OCI-LY7 (cell line): ENCODE results near the gene ADAM23. TPM values are rescaled to one million over a fixed set of nuclear protein-coding genes. Genes with fewer than 3 reads are reported as not detected.

Source experiments
- BruUV-seq: library from RNA; stranded (reverse); fragments of 400-500 nt; replicated peaks from 2 replicates; lab custom pipeline; 2021; lab: Mats Ljungman, UMichigan
- CTCF ChIA-PET: fragments of 300-600 bp; sonication (Branson Sonifier 250); formaldehyde crosslinking; loops from one replicate; lab custom pipeline; 2022; ENCODE audit warnings: antibody characterized with exemption; ENCODE audit not compliant: unreplicated experiment; lab: Charles Lee
- POLR2A ChIA-PET: fragments of 300-600 bp; sonication (Branson Sonifier 250); formaldehyde crosslinking; loops from one replicate; lab custom pipeline; 2022; ENCODE audit warnings: antibody characterized with exemption; lab: Charles Lee
- DNase-seq: peaks from one replicate; pipeline ENCODE4 v3.0.0-alpha.2; 2015; ENCODE audit warnings: low spot score
- H2AFZ ChIP-seq: fragments of 200-600 bp; sonication (generic), shearing (Covaris generic); 2 replicates; pipeline ENCODE4 v1.6.1; 2014; ENCODE audit warnings: mild to moderate bottlenecking, antibody characterized with exemption, low read length, moderate library complexity
- H3K27ac ChIP-seq: fragments of 200-600 bp; sonication (generic); 2 replicates; pipeline ENCODE4 v1.5.1; 2014; ENCODE audit warnings: mixed run types, low read depth, mild to moderate bottlenecking, moderate library complexity, low read length, inconsistent platforms; ENCODE audit not compliant: poor library complexity, severe bottlenecking
- H3K36me3 ChIP-seq: fragments of 200-600 bp; sonication (generic); 2 replicates; pipeline ENCODE4 v1.6.1; 2014; ENCODE audit warnings: mild to moderate bottlenecking, antibody characterized with exemption, low read length, moderate library complexity, mixed read lengths; ENCODE audit not compliant: insufficient read depth
- H3K4me1 ChIP-seq: fragments of 200-600 bp; sonication (generic); 2 replicates; pipeline ENCODE4 v1.5.1; 2014; ENCODE audit warnings: mild to moderate bottlenecking, low read length; ENCODE audit not compliant: insufficient read depth, poor library complexity, severe bottlenecking
- H3K4me2 ChIP-seq: fragments of 200-600 bp; sonication (generic); 2 replicates; pipeline ENCODE4 v1.6.1; 2014; ENCODE audit warnings: mild to moderate bottlenecking, low read length
- H3K4me3 ChIP-seq: fragments of 200-600 bp; sonication (generic); 2 replicates; pipeline ENCODE4 v1.5.1; 2014; ENCODE audit warnings: mild to moderate bottlenecking, low read depth, low read length; ENCODE audit not compliant: poor library complexity, severe bottlenecking
- H3K79me2 ChIP-seq: fragments of 200-600 bp; sonication (generic); 2 replicates; pipeline ENCODE4 v1.6.1; 2016; ENCODE audit warnings: low read depth, mild to moderate bottlenecking, low read length, moderate library complexity, mixed read lengths; ENCODE audit not compliant: insufficient read depth
- H3K9me2 ChIP-seq: fragments of 200-600 bp; sonication (generic); 2 replicates; pipeline ENCODE4 v1.6.1; 2016; ENCODE audit warnings: mild to moderate bottlenecking, low read length, mixed read lengths; ENCODE audit not compliant: insufficient read depth
- H3K9me3 ChIP-seq: fragments of 200-600 bp; sonication (generic); 2 replicates; pipeline ENCODE4 v1.6.1; 2014; ENCODE audit warnings: mild to moderate bottlenecking, mixed run types, low read length, mixed read lengths
- H4K20me1 ChIP-seq: fragments of 200-600 bp; sonication (generic); 2 replicates; pipeline ENCODE4 v1.6.1; 2014; ENCODE audit warnings: mild to moderate bottlenecking, antibody characterized with exemption, low read length, moderate library complexity, mixed read lengths; ENCODE audit not compliant: insufficient read depth
- CTCF ChIP-seq: fragments of 200-600 bp; sonication (generic); conservative IDR thresholded peaks from 2 replicates; pipeline ENCODE4 v1.5.1; 2014; ENCODE audit warnings: mild to moderate bottlenecking, antibody characterized with exemption, low read length, moderate library complexity, mixed read lengths
- EZH2phosphoT487 ChIP-seq: fragments of 200-600 bp; sonication (generic); IDR thresholded peaks from 2 replicates; pipeline ENCODE4 v1.6.1; 2018; ENCODE audit warnings: low read depth, borderline replicate concordance, mild to moderate bottlenecking, mixed run types, antibody characterized with exemption, low read length, moderate library complexity, mixed read lengths
- intact Hi-C: fragments of 100-400 bp; cut with micrococcal nuclease; formaldehyde crosslinking; loops from one replicate; pipeline ENCODE4 v1.10.0; 2022; ENCODE audit not compliant: unreplicated experiment
- total RNA-seq, 2 experiments: library from RNA; depleted of rRNA in 1 of 2; stranded (reverse); fragments of >200 nt in 1 of 2; shearing (Covaris generic) in 1 of 2; gene quantifications; 2 replicates each; pipeline ENCODE4 v1.2.3, GENCODE V29; 2014 to 2022

Gene ADAM23
- total RNA-seq, 2 experiments from 2014 or later, result 0.53 TPM; not detected in 1

DNA sequence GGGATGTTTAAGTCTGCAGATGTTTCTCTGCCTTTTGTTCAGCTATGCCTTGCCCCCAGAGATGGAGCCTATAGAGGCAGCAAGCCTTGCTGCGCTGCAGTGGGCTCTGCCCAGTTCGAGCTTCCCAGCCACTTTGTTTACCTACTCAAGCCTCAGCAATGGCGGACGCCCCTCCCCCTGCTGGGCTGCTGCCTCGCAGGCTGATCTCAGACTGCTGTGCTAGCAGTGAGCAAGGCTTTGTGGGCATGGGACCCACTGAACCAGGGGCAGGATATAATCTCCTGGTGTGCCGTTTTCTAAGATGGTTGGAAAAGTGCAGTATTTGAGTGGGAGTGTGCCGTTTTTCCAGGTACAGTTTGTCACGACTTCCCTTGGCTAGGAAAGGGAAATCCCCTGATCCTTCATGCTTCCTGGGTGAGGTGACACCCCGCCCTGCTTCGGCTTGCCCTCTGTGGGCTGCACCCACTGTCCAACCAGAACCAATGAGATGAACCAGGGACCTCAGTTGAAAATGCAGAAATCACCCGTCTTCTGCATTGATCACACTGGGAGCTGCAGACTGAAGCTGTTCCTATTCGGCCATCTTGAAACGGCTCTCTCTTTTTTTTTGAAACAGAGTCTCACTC is 27.6 kb upstream of the ADAM23 start:
- Histone ChIP-seq H3K36me3 (no peaks in the 10 kb centered on the region), H3K4me2 (no peak overlapping the region), H3K4me3 (no peak overlapping the region), H4K20me1 (no peaks in the 10 kb centered on the region), H3K79me2 (no peaks in the 10 kb centered on the region), H3K27ac (no peak overlapping the region), H3K9me3 (no peaks in the 10 kb centered on the region), H2AFZ (no peak overlapping the region), H3K9me2 (no peaks in the 10 kb centered on the region), H3K4me1 (no peaks in the 10 kb centered on the region)
- no peak for DNase-seq
- ChIA-PET CTCF (no interaction called here), POLR2A (no interaction called here)
- TF ChIP-seq CTCF (no peak), EZH2phosphoT487 (no peak)
- intact Hi-C loops, result no loop called here
- no TSS peak for BruUV-seq

- Histone ChIP-seq H3K4me1 (no peaks in the 10 kb centered on the region), H3K9me2 (no peaks in the 10 kb centered on the region), H3K4me2 (no peak overlapping the region), H4K20me1 (no peaks in the 10 kb centered on the region), H3K4me3 (no peak overlapping the region), H3K79me2 (no peaks in the 10 kb centered on the region), H2AFZ (no peak overlapping the region), H3K27ac (no peak overlapping the region), H3K9me3 (no peaks in the 10 kb centered on the region), H3K36me3 (no peaks in the 10 kb centered on the region)
- CTCF ChIA-PET, result no interaction called here
- no peak for TF ChIP-seq CTCF
- TF ChIP-seq EZH2phosphoT487, result no peak
- no TSS peak for BruUV-seq
- intact Hi-C loops, result no loop called here
- POLR2A ChIA-PET, result interaction anchor here (0.6 kb wide), 1 partner anchor 336 kb away, joined by 3 read pairs; no protein-coding TSS in a partner anchor
- DNase-seq, result no peak
These were observed 24.4 kb upstream of the ADAM23 start for GRCh38 chr2:206418968-206419367.

DNA sequence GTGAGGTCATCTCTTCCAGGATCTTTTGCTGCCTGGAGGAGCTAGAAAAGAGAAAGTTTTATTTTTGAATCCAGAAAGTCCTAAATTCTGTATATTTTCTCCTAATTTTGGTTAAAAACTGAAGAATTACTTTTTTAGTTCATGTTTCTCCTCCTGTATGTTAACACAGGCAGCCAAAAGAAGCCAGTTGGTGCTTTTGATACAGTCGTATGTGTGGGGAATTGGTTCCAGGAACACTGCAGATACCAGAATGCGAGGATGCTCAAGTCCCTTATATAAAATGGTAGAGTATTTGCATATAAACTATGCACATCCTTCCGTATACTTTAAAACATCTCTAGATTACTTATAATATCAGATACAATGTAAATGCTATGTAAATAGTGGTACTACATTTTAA is 22.6 kb upstream of the ADAM23 start:
- H2AFZ ChIP-seq, result no peak overlapping the region
- no peaks in the 10 kb centered on the region for H3K79me2 ChIP-seq
- ChIA-PET CTCF (interaction anchor here (0.6 kb wide), 1 partner anchor 1084 kb away, joined by 3 read pairs; no protein-coding TSS in a partner anchor), POLR2A (no interaction called here)
- intact Hi-C loops, result no loop called here
- H3K4me2 ChIP-seq, result no peak overlapping the region
- no peak for DNase-seq
- H3K9me3 ChIP-seq, result no peaks in the 10 kb centered on the region
- no peaks in the 10 kb centered on the region for H3K36me3 ChIP-seq
- no peaks in the 10 kb centered on the region for H3K9me2 ChIP-seq
- H3K4me3 ChIP-seq, result no peak overlapping the region
- H3K27ac ChIP-seq, result no peak overlapping the region
- H4K20me1 ChIP-seq, result no peaks in the 10 kb centered on the region
- no peaks in the 10 kb centered on the region for H3K4me1 ChIP-seq
- TF ChIP-seq EZH2phosphoT487 (no peak), CTCF (no peak)
- no TSS peak for BruUV-seq
